Activated CD4-positive, alpha-beta T cell treated with anti-CD3 and anti-CD28 coated beads for 36 hours (primary cell): Measurements from ENCODE around the gene DENND4A. TPM values are rescaled to one million over a fixed set of nuclear protein-coding genes. Genes with fewer than 3 reads are reported as not detected.

ENCODE experiments used
- ATAC-seq: fragments of 200-7000 bp; cut with Tn5 transposase; one replicate; pipeline ENCODE4 v1.10.0; 2021; ENCODE audit warnings: mild to moderate bottlenecking, moderate library complexity
- CTCF ChIA-PET: fragments of 350-600 bp; sonication (Branson Sonifier 250); formaldehyde crosslinking; loops from one replicate; lab custom pipeline; 2021; ENCODE audit warnings: antibody characterized with exemption; lab: Charles Lee
- POLR2A ChIA-PET: fragments of 350-600 bp; sonication (Branson Sonifier 250); formaldehyde crosslinking; loops from one replicate; lab custom pipeline; 2021; ENCODE audit warnings: antibody characterized with exemption, inconsistent platforms; lab: Charles Lee
- DNase-seq: peaks from one replicate; pipeline ENCODE4 v3.0.0-alpha.2; 2020
- H3K27ac Mint-ChIP-seq: one replicate; pipeline ENCODE4 v1.8.0; 2021; ENCODE audit warnings: mixed read lengths
- H3K27me3 Mint-ChIP-seq: one replicate; pipeline ENCODE4 v1.8.0; 2021; ENCODE audit warnings: mixed read lengths
- H3K36me3 Mint-ChIP-seq: one replicate; pipeline ENCODE4 v1.8.0; 2021; ENCODE audit warnings: low read depth, mixed read lengths
- H3K4me1 Mint-ChIP-seq: one replicate; pipeline ENCODE4 v1.8.0; 2021; ENCODE audit warnings: mixed read lengths
- H3K4me3 Mint-ChIP-seq: one replicate; pipeline ENCODE4 v1.8.0; 2021; ENCODE audit warnings: mild to moderate bottlenecking, moderate library complexity, mixed read lengths
- H3K9me3 Mint-ChIP-seq: one replicate; pipeline ENCODE4 v1.8.0; 2021; ENCODE audit warnings: low read depth, mixed read lengths
- intact Hi-C, 2 experiments: fragments of 100-400 bp; cut with DNase I in 1 of 2; cut with micrococcal nuclease in 1 of 2; formaldehyde crosslinking; loops; one replicate each; pipeline versions ENCODE4 v1.14.2 to v1.15.1; 2022 to 2024; cut with DNase I, micrococcal nuclease
- total RNA-seq, 2 experiments: library from RNA; stranded (reverse); gene quantifications; one replicate each; pipeline ENCODE4 v1.2.3, GENCODE V29; 2021

The DENND4A gene
- 10 to 100 TPM; 35.6 to 43.5 TPM for total RNA-seq

DNA sequence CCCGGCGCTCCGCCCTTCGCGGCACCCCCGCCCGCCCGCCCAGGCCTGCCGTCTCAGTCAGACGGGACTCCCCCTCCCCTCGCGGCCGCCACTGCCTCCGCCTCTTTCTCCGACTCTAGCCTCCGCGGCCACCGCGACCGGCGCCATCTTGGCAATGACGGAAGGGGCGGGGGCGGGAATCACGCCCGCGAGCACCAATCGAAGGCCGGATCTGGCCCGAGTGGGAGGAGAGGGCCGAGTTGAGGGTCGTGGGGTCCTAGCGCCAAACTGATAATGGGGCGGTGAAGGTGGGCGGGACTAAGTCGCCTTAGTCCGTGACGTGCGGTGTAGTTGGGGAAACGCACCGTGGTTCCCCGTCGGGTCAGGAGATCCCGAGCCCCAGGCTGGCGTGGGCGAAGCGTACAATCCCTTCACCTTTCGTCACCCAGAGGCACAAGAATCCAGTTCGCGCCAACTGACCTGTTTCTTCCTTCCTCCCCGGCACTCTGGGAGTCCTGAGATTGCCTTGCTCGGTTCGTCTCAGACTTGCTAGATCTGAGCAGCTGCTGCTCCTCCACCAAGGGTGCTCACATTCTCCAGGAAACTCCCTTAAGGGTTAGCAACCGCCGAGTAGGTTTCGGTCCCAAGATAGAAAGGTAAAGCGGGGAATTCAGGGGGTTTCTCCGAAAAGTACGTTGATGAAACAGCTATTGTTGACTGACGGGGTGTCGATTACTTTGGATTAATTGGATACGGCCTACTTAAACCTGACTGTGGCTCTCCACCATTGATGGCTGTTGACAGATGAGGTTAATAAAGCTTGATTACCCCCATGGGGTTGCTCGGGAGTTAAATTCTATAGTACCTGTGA lies at the start of gene DENND4A:
Gene DENND4A, minus strand, starts transcription at position 156 of the 850 bp plus-strand sequence. CDS start 35,843 bp downstream, outside the sequence.
- POLR2A ChIA-PET = interaction anchor here (0.5 to 3.5 kb wide), 17 partner anchors 9 to 705 kb away, joined by 3 to 32 read pairs (median 4); partner anchors contain the start of genes RAB11A, RNU5B-1 and SNAPC5
- peaks cover 10% of the 10 kb centered on the region for H3K36me3 Mint-ChIP-seq
- H3K27ac Mint-ChIP-seq = peak within 1 kb of the TSS; percentile 98
- H3K9me3 Mint-ChIP-seq = no peaks in the 10 kb centered on the region
- intact Hi-C loops = loop anchor here (1.0 to 10.0 kb wide), 14 partner anchors 13 to 1405 kb away; partner anchors contain the start of genes RAB11A (in 2 of the 2), DPP8 (in 1 of the 2), INTS14 (in 1 of the 2) and MAP2K1 (in 1 of the 2)
- CTCF ChIA-PET = interaction anchor here (0.6 to 4.7 kb wide), 10 partner anchors 9 to 158 kb away, joined by 3 to 29 read pairs (median 5); partner anchors contain the start of gene RAB11A
- ATAC-seq = peak; percentile 80
- H3K4me3 Mint-ChIP-seq = peak within 1 kb of the TSS; percentile 80
- H3K27me3 Mint-ChIP-seq = no peaks in the 10 kb centered on the region
- H3K4me1 Mint-ChIP-seq = peaks cover 60% of the 10 kb centered on the region
- peak; percentile 99 for DNase-seq

DNA sequence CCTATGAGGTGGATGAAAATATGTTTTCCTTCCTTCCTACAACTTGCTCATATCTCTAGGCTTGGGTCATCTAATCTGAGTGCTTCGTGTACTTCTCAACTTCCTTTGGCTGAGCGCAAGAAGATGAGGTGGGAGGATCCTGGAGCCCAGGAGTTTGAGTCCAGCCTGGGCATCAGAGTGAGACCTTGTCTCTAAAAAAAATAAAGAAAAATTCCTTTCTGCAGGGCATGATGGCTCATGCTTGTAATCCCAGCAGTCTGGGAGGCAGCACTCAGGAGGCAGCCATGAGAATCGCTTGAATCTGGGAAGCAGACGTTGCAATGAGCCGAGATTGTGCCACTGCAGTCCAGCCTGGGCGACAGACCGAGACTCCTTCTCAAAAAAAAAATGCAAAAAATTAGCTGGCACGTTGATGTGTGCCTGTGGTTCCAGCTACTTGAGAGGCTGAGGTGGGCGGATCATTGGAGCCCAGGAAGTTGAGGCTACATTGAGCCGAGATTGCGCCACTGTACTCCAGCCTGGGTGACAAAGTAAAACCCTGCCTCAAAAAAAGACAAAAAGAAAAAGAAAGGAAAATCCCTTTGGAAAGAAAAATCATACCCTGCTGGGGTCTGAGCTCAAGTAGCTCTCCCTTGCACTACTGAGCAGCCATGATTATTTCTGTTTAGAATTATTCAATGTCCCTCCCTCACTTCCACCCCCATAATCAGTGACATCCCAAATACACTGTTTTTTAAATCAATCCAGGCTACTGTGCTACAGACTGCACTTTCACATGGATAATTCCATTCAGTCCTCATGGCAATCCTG lies 49.2 kb upstream of the DENND4A start:
- ChIA-PET POLR2A (no interaction called here), CTCF (interaction anchor here (1.2 kb wide), 1 partner anchor 204 kb away, joined by 5 read pairs; no protein-coding TSS in a partner anchor)
- no peaks in the 10 kb centered on the region for H3K27me3 Mint-ChIP-seq
- ATAC-seq (no peak), DNase-seq (no peak)
- intact Hi-C loops = no loop called here
- no peaks in the 10 kb centered on the region for H3K36me3 Mint-ChIP-seq
- no peaks in the 10 kb centered on the region for H3K9me3 Mint-ChIP-seq
- H3K4me1 Mint-ChIP-seq = no peaks in the 10 kb centered on the region
- H3K27ac Mint-ChIP-seq = no peak overlapping the region
- no peak overlapping the region for H3K4me3 Mint-ChIP-seq

DNA sequence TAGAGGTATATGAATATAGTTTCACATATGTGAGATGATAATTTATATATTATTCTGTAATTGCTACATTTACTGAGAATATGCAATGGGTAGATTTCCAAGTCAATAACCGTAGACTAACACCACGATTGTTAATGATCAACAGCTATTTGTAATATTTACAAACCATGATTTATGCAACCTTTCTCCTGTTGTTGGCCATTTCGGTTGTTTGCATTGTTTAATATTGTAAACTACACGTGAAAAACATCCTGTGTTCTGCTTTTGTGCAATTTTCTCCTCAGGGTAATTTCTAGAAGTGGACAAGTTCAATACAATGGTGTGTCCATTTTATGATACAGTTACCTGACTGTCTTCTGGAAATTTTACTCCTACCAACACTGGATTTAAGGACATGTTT lies 47.9 kb upstream of the DENND4A start:
- no peak for DNase-seq
- Mint-ChIP-seq H3K4me1 (no peaks in the 10 kb centered on the region), H3K27ac (no peak overlapping the region), H3K27me3 (no peaks in the 10 kb centered on the region), H3K36me3 (no peaks in the 10 kb centered on the region), H3K9me3 (no peaks in the 10 kb centered on the region), H3K4me3 (no peak overlapping the region)
- no peak for ATAC-seq
- POLR2A ChIA-PET = interaction anchor here (0.7 kb wide), 1 partner anchor 75 kb away, joined by 3 read pairs; no protein-coding TSS in a partner anchor
- intact Hi-C loops = no loop called here
- CTCF ChIA-PET = interaction anchor here (0.6 kb wide), 1 partner anchor 202 kb away, joined by 3 read pairs; no protein-coding TSS in a partner anchor

DNA sequence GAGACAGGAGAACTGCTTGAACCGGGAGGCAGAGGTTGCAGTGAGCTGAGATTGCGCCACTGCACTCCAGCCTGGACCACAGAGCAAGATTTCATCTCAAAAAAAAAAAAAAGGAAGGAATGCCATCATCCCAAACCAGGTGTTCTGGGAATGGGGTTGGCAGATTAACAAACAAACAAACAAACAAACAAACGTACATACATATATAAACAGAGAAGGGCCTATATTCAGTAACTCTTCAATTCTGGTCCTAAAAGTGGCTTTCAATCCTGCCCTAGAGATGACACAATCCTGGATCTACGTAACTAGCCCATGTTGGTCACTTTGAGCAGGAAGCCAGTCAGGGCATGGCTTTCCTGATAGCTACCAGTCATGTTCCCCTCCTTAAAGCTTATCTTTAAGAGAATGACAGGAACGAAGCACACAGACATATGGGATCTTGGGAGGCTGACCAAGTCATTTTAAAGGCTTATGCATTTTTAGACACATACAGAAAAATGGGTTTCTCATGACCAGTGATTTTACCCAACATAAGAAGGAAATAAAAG lies 47.3 kb upstream of the DENND4A start:
- POLR2A ChIA-PET = interaction anchor here (0.6 kb wide), 1 partner anchor 109 kb away, joined by 3 read pairs; no protein-coding TSS in a partner anchor
- Mint-ChIP-seq H3K9me3 (no peaks in the 10 kb centered on the region), H3K4me1 (no peaks in the 10 kb centered on the region), H3K4me3 (no peak overlapping the region), H3K27ac (no peak overlapping the region), H3K36me3 (no peaks in the 10 kb centered on the region), H3K27me3 (no peaks in the 10 kb centered on the region)
- intact Hi-C loops = no loop called here
- no peak for DNase-seq
- CTCF ChIA-PET = interaction anchor here (0.6 to 1.7 kb wide), 3 partner anchors 11 to 201 kb away, joined by 3 to 4 read pairs (median 4); no protein-coding TSS in a partner anchor
- ATAC-seq = no peak

DNA sequence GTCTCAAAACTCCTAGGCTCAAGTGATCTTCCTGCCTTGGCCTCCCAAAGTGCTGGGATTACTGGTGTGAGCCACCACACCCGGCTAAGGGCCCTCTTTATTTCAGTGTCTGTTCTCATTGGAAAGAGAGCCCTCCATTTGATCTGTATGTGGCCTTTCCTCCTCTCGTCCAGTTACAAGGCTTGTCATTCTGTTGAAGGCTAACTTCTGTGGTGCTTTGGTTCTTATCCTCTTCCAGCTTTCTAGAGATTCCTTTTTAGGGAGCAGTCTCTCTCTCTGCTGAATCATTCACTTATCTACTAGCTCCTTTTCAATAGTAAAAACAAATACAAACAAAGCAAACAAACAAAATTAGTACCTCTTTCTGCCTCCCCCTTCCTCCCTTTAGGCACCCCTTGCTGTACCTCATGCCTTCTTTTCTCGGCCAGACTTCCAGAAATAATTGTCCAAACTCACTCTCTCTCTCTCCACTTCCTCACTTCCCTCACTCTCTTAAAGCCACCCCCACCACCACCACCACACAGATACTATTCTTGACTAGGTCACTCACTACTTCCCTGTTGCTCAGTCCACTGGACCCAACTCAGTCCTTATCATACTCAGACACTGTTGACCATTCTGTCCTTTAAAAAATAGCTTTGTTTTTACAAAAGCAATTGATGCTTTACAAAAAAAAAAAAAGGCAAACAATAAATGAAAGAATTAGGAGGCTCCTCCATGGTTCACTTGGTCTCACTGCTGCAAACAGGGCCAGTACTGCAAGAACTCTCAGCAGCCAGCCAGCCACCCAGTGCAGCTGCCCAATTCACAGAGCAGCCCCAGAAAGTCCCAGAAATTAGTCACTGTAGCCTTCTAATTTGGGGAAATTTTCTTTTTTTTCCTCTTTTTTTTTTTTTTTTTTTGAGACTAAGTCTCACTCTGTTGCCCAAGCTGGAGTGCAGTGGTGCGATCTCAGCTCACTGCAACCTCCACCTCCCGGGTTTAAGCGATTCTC lies 45.5 kb upstream of the DENND4A start:
- no peaks in the 10 kb centered on the region for H3K36me3 Mint-ChIP-seq
- H3K9me3 Mint-ChIP-seq = no peaks in the 10 kb centered on the region
- H3K27me3 Mint-ChIP-seq = no peaks in the 10 kb centered on the region
- ATAC-seq (no peak), DNase-seq (no peak)
- ChIA-PET POLR2A (interaction anchor here (0.6 to 0.8 kb wide), 3 partner anchors 31 to 204 kb away, joined by 3 read pairs; partner anchors contain the start of gene RAB11A), CTCF (interaction anchor here (0.6 to 2.8 kb wide), 9 partner anchors 8 to 580 kb away, joined by 3 to 11 read pairs (median 4); no protein-coding TSS in a partner anchor)
- no peak overlapping the region for H3K27ac Mint-ChIP-seq
- H3K4me3 Mint-ChIP-seq = no peak overlapping the region
- intact Hi-C loops = no loop called here
- H3K4me1 Mint-ChIP-seq = peaks cover 16% of the 10 kb centered on the region

GRCh38 chr15:65836665-65837064 lies 44.6 kb upstream of the DENND4A start:
- Mint-ChIP-seq H3K36me3 (no peaks in the 10 kb centered on the region), H3K9me3 (no peaks in the 10 kb centered on the region), H3K4me1 (peaks cover 24% of the 10 kb centered on the region), H3K27ac (no peak overlapping the region), H3K27me3 (no peaks in the 10 kb centered on the region), H3K4me3 (no peak overlapping the region)
- ChIA-PET POLR2A (no interaction called here), CTCF (interaction anchor here (0.5 to 2.8 kb wide), 7 partner anchors 9 to 38 kb away, joined by 3 to 11 read pairs (median 4); no protein-coding TSS in a partner anchor)
- intact Hi-C loops = no loop called here
- DNase-seq (no peak), ATAC-seq (no peak)

DNA sequence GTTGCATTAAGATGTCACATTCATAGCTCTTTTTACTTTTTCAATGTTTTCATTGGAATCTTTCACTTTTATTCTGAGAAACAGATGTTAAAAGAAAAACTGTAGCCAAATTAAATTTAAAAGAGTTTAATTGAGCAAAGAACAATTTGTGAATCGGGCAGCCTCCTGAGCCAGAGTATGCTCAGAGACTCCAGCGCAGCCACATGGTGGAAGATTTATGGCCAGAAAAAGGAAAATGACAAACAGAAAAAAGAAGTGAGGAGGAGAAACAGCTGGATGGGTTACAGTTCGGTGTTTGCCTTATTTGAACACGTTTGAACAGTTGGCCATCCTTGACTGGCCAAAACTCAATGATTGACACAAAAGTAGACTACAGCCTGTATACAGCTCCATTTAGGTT lies 43.4 kb upstream of the DENND4A start:
- no peak overlapping the region for H3K4me3 Mint-ChIP-seq
- ChIA-PET CTCF (interaction anchor here (0.5 to 2.8 kb wide), 7 partner anchors 10 to 225 kb away, joined by 3 to 12 read pairs (median 5); partner anchors contain the start of gene INTS14), POLR2A (interaction anchor here (0.7 kb wide), 1 partner anchor 674 kb away, joined by 4 read pairs; no protein-coding TSS in a partner anchor)
- H3K4me1 Mint-ChIP-seq = peaks cover 29% of the 10 kb centered on the region
- no peaks in the 10 kb centered on the region for H3K36me3 Mint-ChIP-seq
- ATAC-seq = no peak
- no peaks in the 10 kb centered on the region for H3K27me3 Mint-ChIP-seq
- no peaks in the 10 kb centered on the region for H3K9me3 Mint-ChIP-seq
- H3K27ac Mint-ChIP-seq = no peak overlapping the region
- DNase-seq = no peak
- intact Hi-C loops = no loop called here

DNA sequence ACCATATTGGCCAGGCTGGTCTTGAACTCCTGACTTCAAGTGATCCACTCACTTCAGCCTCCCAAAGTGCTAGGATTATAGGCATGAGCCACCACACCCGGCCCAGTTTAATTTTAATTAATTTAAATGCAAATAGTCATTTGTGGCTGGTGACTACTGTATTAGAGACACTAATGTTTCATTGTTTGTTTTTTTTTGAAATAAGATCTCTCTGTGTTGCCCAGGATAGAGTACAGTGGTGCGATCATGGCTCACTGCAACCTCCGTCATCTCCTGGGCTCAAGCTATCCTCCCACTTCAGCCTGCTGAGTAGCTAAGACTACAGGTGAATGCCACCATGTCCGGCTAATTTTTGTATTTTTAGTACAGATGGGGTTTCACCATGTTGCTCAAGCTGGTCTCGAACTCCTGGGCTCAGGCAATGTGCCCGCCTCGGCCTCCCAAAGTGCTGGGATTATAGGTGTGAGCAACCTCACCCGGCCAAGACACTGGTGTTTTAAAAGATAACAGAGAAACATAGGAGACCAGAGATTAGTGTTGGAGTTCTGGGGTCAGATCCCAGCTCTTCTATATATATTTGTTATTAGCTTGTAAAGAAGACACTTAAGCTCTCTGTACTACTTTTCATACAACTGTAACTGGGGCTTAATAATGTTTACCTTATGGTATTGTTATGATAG lies 42.6 kb upstream of the DENND4A start:
- ChIA-PET CTCF (interaction anchor here (0.5 to 2.7 kb wide), 6 partner anchors 11 to 224 kb away, joined by 3 to 12 read pairs (median 4); partner anchors contain the start of gene INTS14), POLR2A (no interaction called here)
- H3K4me3 Mint-ChIP-seq = no peak overlapping the region
- H3K36me3 Mint-ChIP-seq = no peaks in the 10 kb centered on the region
- intact Hi-C loops = loop anchor here in 1 of 2 experiments (5.0 kb wide), 1 partner anchor 33 kb away; the partner anchor contains the start of gene RAB11A
- H3K27ac Mint-ChIP-seq = no peak overlapping the region
- no peaks in the 10 kb centered on the region for H3K27me3 Mint-ChIP-seq
- peaks cover 32% of the 10 kb centered on the region for H3K4me1 Mint-ChIP-seq
- DNase-seq = no peak
- no peak for ATAC-seq
- H3K9me3 Mint-ChIP-seq = no peaks in the 10 kb centered on the region
